Kasumi-1 (cell line): Measurements from ENCODE around the gene CASZ1.

Source experiments
- DNase-seq, 2 experiments: peaks; one replicate each; lab custom pipeline; 2025; lab: John Stamatoyannopoulos, UW

CASZ1 gene

DNA sequence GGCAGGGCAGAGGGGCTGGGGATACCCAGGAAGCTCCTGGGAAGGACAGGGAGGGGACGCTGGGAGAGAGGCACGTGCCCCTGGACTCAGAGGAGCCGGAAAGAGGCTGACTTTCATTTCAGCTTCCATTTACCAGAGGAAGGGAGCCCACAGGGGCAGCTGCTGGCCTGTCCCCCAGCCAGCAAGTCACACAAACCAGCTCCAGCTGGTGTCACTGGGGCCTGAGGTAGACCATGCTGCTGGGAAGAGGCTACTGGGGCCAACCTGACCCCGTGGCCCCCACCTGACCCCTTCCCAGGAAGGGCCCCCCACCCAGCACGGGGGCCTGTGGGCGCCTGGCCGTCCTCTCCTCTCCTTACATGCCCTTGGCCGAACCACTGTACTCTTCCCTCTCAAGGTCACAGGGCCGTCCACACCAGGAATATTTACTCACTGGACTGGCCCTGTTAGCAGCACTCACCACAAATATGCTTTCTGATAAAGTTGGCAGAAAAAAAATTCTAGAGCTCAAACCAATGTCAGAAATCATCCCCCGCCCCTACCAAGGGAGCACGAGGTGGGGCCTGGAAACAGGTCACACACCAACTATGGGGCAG is 110.5 kb downstream of the CASZ1 start:
- DNase-seq: no peak

DNA sequence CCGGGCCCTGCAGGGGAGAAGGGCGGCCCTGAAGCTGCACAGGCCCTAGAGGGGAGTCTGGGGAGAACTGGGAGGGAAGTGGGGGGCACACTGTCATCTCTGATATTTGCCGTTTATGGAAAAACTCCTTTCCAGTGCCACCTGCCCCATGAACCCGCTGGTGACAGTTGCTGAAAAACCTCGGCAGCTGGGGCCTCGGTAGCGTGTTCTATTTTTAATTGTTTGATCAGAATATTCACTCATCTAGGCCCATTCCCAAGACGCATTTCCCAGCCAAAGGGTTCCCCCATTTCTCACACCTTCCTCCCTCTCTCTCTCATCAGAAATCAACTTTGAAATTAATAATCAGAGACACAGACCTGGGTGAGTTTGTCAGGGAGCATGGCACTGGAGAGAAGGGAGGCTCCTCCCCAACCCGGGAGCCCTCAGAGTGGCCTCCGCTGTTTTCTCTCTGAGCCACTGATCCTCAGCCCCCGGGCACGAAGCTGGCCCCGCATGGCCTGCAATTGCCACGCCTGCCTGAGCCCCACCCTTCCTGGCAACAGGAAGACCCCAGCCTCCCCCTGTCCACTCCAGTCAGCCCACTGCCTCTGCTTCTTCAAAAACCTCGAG is 111.1 kb downstream of the CASZ1 start:
- no peak for DNase-seq

DNA sequence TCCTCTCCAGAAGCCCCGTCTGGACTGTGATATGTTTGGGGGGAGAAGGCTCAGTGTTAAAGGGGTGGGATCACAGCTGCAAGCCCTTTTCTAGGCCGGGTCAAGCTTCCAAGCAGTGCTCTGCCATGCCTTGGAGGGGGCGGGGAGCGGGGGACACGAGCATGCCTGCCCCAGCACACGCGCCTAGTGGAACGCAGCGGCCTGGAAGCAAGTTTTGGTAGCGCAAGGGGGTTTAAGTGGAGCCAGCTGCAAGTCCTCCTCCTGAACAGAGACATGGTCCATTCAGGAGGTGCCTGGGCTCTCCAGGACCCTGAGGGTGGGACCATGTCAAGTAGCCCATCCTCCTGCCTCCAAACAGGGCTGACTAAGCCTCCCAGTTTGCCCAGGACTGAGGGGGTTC is 112.2 kb downstream of the CASZ1 start:
- no peak for DNase-seq

DNA sequence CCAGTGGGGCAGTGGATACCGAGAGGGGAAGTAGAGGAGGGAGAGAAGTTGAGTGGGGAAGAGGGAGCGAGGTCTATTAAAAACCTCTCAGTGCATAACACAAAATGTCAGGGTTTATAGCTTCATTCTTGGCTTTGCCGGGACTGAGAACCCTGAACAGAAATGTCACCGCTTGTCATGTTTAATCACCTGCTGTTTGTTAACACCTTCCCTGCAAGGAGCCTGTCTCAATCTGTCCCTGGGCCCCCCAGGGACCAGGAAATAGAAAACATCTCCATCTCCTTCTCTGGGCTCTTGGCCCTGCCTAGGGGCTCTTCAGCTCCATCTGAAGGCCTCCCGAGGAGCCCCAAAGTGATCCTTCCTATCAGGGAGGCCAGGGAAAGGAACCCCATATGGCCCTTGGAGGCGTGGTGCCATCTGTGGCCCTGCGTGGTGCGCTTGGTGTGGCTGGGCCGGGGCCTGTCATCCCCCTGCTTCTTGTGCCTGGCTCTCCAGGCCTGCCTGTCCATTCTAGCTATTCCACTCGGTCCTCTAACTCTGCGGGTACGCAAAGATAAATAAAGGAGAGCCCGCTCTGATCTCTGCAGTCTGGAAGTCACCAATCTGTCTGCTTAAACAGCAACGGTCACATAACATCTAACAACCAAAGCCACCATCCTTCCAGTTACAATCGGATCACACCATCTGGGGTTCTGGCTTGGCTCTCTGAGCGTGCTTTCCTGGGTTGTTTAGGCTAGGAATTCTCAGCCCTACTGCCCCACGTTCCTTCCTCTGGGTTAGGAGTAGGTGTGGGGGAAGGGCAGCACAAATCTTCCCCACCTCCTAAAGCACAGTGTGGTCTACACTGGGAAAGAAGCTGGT is 113.8 kb downstream of the CASZ1 start:
- DNase-seq: no peak

DNA sequence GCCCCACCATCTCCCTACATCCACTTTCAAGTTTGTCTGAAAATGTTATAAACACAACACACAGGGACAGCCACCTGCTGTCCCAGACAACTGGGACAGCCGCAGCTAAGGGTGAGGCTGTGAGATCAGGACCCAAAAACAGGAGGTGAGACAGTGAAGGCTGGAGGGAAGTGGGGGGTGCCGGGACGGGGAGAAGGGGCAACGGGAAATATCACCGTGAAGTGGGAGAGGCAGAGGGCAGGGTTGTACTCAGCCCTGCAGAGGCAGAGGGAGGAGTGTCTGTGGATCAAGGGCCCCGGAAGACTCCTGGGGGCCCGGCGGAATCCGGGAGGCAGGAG is 114.4 kb downstream of the CASZ1 start:
- no peak for DNase-seq

DNA sequence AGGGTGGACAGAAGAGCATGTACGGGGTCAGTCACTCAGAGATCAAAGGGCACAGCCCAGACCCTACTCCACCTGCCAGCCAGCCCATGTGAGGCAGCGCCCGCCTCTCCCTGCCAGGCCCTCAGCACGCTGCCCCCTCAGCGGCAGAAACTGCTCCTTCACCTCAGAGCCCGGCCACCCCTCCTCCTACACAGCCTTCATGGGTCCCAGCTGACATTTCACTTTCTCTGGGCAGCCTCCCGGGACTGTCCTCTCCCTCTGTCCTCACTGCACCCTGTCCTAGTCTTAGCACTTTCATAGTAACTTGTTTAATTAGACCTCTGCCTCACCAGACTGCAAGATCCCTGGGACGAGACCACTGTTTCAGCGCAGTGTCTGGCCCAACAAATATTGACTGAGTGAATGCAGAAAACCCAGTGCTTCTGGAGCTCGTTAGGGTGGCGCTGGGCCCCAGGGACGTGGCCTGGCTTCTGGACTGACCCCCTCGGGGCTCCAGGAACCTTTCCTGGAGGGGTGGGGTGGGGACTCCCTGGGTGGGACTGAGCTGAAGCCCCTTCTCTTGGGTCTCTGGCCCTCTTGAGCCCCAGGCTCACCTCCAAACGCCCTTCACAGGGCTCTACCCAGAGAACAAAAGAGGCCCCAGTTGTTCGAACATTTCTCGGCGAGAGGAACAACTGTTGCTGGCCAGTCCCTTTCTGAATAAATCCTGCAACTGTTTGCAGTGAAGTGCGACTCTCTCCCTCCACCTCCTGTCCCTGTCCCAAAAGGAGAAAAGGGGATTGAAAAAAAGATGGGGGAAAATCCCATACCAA is 114.9 kb downstream of the CASZ1 start:
- no peak for DNase-seq

DNA sequence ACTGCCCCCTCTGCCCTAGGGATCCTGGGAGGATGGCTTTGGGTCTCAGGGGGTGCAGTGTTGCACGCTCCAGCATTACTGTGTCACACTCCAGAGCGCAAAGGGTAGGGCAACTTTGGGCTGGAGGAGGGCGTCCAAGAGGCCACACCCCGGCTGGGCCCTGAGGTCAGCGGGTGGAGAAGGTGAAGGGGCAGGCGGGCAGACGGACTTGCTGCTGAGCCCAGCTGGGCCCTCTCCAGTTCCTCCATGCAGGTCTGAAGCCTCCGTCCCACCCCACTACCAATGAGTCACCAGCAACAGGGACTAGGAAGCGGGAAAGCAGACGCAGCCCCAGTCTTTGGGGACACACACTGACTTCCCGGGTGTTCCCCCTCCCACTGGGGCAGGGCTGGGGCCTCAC is 116.0 kb downstream of the CASZ1 start:
- no peak for DNase-seq

DNA sequence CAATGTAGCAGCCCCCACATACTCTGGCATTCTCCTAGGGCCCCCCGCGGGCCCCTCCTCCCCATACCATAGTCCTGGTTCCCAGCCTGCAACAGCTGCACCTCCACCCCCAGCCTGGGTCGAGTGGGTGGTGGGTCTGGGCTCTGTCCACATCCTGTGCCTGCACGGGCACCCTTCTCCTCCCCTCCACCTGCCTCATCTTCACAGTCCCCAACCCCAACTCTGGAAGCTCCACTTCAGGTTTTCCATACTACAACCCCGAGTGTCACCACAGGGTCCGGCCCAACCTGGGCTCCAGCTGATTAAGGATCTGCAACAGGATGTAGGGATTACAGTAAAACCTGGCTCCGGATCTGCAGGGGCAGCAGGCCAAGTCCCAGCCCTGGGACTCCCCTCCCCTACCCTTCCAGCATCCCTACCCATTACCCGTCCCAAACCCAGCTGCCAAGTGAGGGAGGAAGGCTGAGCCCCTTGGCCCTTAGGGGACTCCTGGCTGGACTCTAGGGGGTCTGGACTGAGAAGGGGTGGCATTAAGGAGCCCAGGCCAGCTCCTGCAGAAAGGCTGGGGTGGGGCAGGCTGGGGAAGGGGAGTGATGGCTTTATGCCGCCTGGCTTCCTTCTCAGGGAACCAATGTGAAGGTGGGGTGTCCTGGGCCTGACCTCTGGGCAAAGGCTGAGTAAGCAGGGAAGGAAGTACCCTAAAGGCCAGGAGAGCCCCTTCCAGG is 116.8 kb downstream of the CASZ1 start:
- DNase-seq: peak; percentile 43 to 59

DNA sequence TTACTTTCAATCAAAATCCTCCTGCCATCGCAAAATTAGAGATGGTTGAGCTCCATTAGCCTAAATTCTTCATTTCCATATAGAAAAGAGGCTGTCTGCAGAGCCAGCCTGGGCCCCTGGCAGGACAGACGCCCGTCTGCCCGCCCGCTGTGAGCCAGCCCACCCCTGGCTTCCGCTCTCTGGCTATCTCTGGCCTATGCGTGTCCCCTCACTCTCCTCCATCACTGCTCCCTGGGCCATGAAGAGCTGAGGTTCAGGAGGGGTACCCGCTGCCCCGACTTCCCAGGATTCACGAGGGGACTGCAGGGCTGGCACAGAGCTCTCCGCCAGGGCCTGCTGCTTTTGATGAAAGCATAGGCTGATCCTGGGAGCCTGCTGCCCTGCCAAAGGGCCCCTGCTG is 117.6 kb downstream of the CASZ1 start:
- DNase-seq: no peak

DNA sequence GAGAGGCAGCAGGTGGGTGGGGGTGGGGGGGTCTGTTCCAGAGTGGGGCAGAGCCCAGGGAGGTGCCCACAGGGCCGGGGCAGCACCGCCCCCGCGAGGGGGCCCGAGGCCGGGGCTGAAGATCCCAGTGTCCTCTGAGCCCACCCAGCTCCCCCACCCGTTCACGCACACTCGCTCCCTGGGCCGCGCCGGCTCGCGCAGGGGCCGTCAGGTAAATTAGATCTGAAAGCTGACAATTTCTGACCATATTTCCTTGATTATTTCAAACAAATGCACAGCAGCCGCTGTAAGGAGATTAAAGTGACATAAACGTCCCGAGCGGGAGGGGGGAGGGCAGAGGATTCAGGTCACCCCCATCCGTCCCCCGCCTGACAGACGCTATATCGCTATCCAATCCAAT is 118.0 kb downstream of the CASZ1 start:
- no peak for DNase-seq

DNA sequence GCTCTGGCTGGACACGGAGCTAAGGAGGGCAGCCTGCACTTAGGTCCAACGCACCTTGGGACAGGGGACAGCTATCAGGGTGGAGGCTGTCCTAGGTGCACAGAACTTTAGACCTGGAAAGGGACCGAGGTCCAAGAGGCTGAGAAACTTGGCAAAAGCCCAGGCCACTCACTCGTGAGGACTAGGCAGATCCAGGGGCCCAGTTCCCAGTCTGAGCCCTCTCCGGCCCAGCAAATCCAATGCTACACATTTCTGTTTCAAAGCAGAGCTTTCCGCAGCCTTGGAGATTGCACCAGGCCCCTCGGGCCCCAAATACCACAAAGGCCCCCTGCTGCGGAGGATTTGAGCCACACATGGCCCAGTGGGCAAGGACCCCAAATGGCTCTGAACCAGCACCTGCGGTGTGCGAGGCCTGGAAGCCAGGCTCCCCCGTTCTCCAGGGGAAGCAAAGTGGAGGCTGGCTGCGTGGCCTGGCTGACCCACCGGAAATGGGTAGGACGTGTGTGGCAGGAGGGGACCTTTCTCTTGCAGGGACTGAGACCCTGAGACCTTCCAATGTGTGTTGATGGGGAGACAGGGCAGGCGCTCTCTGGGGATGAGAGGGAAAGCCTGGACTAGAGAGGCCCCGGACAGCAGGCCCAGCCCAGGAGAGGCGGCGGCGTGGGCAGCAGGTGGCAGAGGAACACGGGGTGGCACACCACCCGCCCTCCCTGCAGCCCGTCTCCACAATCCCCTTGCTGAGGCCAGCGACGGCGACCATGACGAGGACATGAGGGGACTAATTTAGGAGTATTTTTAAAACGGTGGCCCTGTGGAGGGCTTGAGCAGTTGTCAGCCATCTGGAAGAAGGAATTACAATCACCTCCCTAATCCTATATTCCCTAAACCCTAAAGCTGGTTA is 118.7 kb downstream of the CASZ1 start:
- no peak for DNase-seq

DNA sequence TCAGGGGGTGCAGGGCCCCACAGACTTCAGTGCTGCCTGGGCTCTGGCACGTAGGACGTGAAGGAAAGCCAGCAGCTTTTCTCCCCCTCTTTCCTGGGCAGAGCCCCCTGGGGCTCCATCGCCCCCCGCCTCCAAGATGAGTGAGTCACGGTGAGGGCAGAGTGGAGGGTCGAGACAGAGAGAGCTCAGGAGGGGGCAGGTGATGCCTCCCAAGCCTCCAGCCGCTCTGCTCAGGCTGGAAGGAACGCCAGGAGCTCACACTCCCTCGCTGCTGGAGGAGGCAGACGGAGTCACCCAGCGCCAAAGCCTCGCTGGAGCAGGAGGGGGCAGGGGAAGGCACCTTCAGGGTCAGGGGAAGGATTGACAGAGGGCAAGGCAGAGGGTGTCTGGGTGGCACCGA is 119.5 kb downstream of the CASZ1 start:
- DNase-seq: no peak

DNA sequence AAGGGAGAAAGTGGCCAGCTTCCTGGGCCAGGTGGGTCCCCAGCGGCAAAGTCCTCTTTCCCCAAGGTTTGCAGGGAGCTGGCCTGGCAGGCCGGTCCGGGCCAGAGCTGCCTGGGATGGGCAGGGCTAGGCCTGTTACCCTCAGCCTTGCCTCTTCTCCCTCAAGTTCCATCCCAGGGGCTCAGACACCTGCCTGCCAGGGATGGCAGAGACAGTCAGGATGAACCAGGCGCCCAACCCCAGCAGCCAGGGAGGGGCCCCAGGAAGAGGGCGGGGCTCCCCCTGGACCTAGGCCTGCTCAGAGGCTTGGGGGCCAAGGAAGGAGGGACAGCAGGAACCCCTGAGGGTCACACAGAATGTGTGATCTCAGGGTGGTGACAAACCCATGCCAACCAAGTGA is 120.6 kb downstream of the CASZ1 start:
- DNase-seq: no peak

DNA sequence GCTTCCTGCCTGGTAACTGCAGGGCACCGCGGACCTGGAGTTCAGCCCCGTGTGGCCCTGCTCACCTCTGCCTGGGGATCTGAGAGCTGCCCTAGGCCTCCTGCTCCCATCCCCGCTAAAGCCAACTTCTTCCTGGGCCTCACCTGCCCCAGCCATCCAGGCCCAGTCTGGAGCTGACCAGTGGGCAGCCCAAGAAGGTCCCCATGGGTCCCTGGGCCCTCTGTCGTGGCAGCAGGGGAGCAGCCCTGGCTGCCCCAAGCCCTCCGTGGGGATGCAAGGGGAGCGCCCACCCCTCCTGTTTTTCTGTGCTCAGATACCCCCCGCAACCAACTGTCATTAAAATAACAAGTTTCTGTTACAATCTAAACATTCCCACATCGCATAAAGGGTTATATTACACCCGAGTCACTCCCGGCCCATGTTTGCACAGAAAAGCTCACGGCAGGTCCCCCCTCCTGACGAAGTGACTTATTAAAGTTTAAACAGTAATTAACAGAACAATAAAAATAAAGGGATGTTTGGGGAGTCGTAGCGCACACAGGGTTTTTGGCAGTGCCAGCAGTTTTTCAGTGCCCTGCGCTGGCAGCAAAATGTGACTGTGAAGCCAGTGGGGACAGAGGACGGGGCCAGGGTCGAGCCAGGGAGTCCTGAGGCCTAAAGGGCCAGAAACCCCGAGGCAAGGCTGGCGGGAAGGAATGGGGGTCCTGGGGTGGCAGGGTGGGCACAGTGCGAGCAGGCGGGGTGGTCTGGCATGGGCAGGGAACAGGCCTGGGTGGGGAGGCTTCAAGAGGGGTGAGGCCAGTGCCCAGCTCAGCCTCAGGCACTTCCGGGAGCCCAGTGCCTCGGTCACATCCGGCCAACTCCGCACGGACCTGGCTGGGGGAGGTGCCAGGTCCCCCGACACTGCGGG is 121.5 kb downstream of the CASZ1 start:
- DNase-seq: no peak

DNA sequence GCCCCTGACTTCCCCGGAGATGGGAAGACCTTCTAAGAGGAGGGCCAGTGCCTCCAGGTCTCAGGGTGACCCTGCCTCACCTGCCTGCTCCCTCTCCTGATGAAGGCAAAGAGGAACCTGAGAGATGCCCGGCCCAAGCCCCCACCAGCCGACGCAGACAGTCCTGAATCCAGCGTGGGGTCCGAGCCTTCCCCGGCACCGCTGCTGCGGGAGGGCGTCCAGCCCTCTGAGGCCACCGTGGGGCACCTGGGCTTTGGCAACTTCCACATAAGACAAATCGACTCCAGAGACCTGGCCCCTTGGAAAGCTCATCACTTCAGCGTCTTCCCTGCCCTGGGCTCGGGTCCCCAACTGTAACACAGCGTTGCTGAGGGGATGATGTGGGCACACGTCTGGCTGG is 122.2 kb downstream of the CASZ1 start:
- no peak for DNase-seq

DNA sequence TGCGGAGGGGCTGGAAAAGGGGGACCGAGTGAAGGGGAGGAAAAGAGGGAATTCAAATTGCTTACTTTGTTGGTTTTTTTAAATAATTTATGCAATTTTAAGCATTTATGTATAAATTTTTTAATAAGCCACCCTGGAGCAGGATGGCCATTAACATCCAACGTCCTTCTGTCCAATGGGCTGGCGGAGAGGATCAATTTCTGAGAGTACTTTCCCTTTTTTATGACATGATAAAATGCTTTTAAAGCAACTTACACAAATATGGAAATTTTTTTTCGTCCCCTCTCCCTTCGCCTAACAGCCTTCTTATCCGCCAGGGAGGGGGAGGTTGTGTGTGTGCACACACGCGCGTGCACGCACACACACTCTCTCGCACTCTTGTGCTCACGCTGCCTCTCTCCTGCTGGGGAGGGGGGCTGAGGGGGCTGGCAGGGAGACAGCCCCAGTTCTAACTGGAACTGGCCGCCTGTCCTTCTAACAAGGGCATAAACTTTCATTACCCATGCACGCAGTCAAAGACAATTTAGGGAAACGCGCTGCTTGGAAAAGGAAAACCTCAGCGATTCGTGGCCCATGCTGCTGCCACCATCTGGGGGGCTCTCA is 123.2 kb downstream of the CASZ1 start:
- no peak for DNase-seq

DNA sequence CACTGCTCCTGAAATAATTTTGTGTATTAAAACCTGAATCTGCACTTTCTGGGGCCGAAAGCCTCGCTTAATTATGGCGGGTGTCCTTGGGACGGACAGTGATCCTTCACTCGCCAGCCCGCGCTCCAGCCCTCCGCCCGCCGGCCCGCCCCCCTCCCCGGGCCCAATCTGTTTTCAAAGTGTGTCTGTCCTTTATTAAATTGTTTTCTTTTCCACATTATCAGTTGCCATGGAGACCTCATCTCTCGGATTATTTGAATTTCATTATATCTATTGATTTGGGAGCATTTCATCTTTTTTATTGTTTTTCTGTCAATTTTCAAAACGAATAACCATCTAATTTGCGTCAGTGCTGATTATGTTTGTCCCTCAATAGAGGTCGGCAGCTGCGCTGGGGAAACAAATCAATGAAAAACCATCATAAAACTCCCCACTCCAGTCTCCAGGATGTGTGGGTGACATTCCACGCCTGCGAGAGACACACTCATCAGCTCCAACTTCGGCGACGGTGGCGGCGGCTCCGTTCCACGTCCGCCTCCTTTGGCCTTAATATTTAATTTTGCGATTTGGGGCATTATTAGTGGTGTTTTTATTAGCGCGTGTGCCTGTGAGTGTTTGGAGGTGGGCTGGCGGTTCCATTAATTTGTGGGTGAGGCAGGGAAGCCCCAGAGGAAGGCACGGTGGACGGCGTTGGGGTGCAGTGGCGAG is 123.9 kb downstream of the CASZ1 start:
- no peak for DNase-seq

DNA sequence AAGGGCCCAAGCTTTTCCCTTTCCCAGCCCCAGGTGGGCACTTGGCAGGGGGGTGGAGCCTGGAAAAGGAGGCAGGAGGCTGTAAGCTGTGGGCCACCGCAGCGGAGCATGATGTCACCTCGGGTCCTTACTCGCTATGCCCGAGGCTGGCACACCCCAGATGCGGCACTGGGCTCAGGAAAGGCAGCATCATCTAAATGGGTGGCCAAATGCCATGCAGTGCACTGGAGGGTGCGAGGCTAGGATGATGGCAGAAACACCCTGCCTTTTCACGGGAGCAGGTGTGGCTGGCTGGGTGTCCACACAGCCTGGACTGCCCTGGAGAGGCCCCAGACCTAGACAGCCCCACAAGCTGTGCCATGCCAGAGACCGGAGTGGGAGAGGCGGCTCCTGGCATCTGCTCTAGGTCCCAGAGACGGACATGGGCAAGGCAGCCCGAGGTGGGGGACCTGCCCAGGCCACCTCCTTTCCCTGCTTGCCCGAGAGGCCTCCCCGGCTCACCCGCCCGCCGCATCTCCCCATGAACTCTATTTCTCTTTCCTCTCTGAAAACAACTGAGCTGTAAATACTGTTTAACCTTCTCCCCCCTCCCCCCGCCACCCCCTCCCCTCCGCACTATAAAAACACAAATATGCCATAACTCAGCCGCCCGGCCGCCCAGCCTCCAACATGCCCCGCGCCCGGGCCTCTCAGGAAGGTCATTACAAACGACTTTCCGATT is 124.7 kb downstream of the CASZ1 start:
- no peak for DNase-seq
